Activated naive CD8-positive, alpha-beta T cell (primary cell): ENCODE data around the gene ZC3H4.
"Not testable (repeated sequence)": the region's sequence is repeated elsewhere in the genome, so short reads cannot be mapped to it uniquely, and the experiment has no call there.

Experiments
- H3K27ac Mint-ChIP-seq: one replicate; pipeline ENCODE4 v1.8.0; 2021; ENCODE audit warnings: mixed read lengths
- H3K27me3 Mint-ChIP-seq: one replicate; pipeline ENCODE4 v1.8.0; 2021; ENCODE audit warnings: mixed read lengths
- H3K36me3 Mint-ChIP-seq: one replicate; pipeline ENCODE4 v1.8.0; 2021; ENCODE audit warnings: mixed read lengths
- H3K4me1 Mint-ChIP-seq: one replicate; pipeline ENCODE4 v1.8.0; 2021; ENCODE audit warnings: low read depth, mixed read lengths
- H3K4me3 Mint-ChIP-seq: one replicate; pipeline ENCODE4 v1.8.0; 2021; ENCODE audit warnings: mild to moderate bottlenecking, mixed read lengths
- H3K9me3 Mint-ChIP-seq: one replicate; pipeline ENCODE4 v1.8.0; 2021; ENCODE audit warnings: low read depth, mixed read lengths

ZC3H4 gene

GRCh38 chr19:47105874-47106273 is 7.7 kb downstream of the ZC3H4 start:
- H3K4me1 Mint-ChIP-seq, result peaks cover 68% of the 10 kb centered on the region

DNA sequence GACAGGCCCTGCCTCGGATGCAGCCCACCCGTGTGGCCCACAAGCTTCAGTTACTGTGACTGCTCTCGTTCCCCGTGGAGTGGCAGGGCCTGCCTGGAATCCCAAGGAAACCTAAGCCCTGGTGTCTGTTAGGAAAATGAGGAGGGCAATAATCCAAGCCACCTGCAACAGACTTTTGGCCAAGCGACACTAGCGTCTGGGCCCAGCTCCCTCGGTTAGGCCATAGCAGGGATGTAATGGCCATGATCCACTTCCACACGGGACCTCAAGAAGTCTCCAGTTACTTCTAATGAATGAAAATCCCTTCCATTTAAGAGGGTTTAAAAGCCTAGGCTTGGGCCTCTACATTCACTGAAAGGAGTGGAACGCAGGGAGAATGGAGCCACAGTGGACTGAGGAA is 8.9 kb downstream of the ZC3H4 start:
- peaks cover 71% of the 10 kb centered on the region for H3K4me1 Mint-ChIP-seq
- H3K36me3 Mint-ChIP-seq, result peaks cover 16% of the 10 kb centered on the region
- peak overlapping the region; percentile 28 for H3K27ac Mint-ChIP-seq
- no peaks in the 10 kb centered on the region for H3K9me3 Mint-ChIP-seq
- H3K4me3 Mint-ChIP-seq, result no peak overlapping the region
- no peaks in the 10 kb centered on the region for H3K27me3 Mint-ChIP-seq

More at GRCh38 chr19:47105874-47106273, 7.7 kb downstream of the ZC3H4 start:
- Mint-ChIP-seq H3K36me3 (peaks cover 24% of the 10 kb centered on the region), H3K4me3 (peak overlapping the region; percentile 38), H3K27ac (peak overlapping the region; percentile 100), H3K9me3 (no peaks in the 10 kb centered on the region), H3K27me3 (no peaks in the 10 kb centered on the region)

DNA sequence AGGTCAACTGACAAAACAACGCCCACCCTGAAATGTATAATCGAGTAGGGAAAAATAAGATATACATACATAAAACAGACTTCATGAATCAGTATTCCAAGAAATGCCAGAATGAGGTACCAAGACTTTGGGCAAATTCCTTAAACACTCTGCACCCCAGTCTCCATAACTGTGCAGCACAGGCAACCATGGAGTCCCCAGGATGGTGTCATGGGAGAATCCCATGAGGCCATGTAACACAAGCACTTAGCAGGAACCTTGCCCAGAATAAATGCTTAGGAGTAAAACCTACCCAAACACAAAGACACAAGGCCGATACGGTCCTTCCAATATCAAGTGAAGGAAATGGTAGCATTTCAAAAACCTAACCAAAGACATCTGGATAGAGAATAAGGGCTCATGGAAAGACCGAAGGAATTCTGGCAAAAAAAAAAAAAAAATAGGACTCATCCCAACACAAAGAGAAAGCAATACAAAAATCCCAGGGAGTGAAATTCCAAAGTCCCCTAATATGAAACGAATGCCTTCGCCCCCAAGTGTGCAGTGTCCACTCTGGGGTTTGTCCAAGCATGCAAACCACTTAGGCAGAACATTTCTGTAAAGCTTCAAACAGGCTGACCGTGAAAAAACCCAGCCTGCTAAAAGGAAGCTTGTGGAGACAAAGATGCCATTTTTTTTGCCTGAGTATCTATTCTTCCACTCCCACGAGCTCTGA is 11.1 kb downstream of the ZC3H4 start:
- Mint-ChIP-seq H3K36me3 (peaks cover 10% of the 10 kb centered on the region), H3K4me1 (peaks cover 62% of the 10 kb centered on the region), H3K4me3 (no peak overlapping the region), H3K9me3 (no peaks in the 10 kb centered on the region), H3K27me3 (no peaks in the 10 kb centered on the region), H3K27ac (peak overlapping the region; percentile 28)

GRCh38 chr19:47101116-47101515 is 12.5 kb downstream of the ZC3H4 start:
- not testable (repeated sequence) for H3K9me3 Mint-ChIP-seq, H3K27me3 Mint-ChIP-seq, H3K36me3 Mint-ChIP-seq, H3K27ac Mint-ChIP-seq, H3K4me3 Mint-ChIP-seq
- H3K4me1 Mint-ChIP-seq, result peaks cover 61% of the 10 kb centered on the region

GRCh38 chr19:47100290-47100689 is 13.3 kb downstream of the ZC3H4 start:
- Mint-ChIP-seq H3K36me3 (no peaks in the 10 kb centered on the region), H3K27ac (peak overlapping the region; percentile 11), H3K27me3 (no peaks in the 10 kb centered on the region), H3K4me3 (no peak overlapping the region), H3K9me3 (no peaks in the 10 kb centered on the region), H3K4me1 (peaks cover 60% of the 10 kb centered on the region)

DNA sequence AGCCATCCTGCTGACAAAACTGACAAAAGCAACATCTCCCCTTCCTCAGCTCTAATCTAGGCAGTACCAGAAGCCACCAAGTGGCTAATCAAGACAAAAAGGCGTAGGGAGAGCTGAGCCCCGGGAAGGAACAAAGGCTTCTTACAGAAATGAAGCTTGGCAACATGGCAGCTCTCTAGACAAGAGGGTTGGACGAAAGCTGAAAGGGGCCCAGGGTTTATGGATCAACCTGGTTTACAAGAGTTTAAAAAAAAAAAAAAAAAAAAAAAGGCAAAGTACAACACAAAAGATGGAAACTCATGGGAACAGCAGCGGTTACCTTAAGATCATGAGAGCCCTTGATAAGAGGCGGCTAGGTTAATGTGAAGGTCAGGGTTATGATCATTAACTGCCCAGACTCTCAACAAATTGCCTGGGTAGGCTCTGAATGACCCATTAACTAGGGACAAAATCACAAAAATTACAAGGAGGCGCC is 14.0 kb downstream of the ZC3H4 start:
- Mint-ChIP-seq H3K36me3 (no peaks in the 10 kb centered on the region), H3K27ac (no peak overlapping the region), H3K4me1 (peaks cover 63% of the 10 kb centered on the region), H3K9me3 (no peaks in the 10 kb centered on the region), H3K4me3 (no peak overlapping the region), H3K27me3 (no peaks in the 10 kb centered on the region)

DNA sequence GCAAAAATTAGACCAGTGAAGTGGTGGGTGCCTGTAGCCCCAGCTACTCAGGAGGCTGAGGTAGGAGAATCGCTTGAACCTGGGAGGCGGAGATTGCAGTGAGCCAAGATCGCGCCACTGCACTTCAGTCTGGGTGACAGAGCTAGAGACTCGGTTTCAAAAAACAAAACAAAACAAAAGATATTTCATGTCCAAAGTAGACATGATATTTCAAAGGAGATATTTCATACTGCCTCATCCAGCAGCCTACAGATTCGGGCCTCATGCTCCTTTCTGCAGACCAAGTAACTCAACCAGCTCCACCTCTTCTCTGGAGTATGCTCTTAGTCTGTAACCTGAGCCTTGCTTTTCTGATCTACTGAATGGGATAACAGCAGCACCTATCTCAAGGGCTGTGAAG is 15.0 kb downstream of the ZC3H4 start:
- H3K27me3 Mint-ChIP-seq, result no peaks in the 10 kb centered on the region
- no peak overlapping the region for H3K4me3 Mint-ChIP-seq
- peaks cover 66% of the 10 kb centered on the region for H3K4me1 Mint-ChIP-seq
- H3K9me3 Mint-ChIP-seq, result no peaks in the 10 kb centered on the region
- H3K36me3 Mint-ChIP-seq, result peaks cover 3% of the 10 kb centered on the region
- H3K27ac Mint-ChIP-seq, result peak overlapping the region; percentile 42

DNA sequence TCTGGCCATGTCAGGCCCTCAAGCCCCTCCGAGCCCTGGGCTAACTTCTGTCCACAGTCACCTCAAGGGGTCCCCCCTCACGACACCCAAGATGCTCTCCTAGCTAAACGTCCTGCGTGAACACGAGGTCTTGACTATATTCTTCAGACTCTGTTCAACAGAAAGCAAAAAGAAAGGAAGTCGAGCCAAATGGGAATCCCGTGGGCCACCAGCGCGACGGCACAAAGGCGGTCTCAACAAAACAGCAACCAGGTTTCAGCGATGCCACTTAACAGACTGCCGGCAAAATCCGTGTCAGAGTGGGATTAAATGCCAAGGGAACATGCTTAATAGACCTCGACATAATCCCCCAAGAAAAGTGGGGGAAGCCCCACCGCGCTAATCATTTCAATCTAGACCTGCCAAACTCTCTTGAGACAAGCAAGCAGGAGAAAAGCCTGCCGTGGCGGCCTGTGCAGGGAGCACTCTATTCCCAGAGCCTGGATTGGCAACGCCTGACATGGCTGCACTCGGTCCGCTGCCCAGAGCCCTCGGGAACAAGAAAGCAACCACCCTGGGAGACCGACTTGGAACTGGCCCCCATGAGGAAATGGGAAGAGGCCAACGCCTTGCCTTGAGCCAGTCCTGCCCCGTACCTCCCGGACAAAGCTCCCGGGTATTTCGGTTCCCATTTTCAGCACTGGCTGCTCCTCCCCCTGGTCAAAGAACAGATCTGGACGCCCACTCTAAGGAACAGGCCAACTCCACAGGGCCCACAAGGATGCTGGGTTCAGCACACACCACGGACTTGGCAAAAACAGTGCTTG is 16.0 kb downstream of the ZC3H4 start:
- H3K27me3 Mint-ChIP-seq, result no peaks in the 10 kb centered on the region
- H3K27ac Mint-ChIP-seq, result no peak overlapping the region
- H3K9me3 Mint-ChIP-seq, result no peaks in the 10 kb centered on the region
- peaks cover 3% of the 10 kb centered on the region for H3K36me3 Mint-ChIP-seq
- no peak overlapping the region for H3K4me3 Mint-ChIP-seq
- peaks cover 60% of the 10 kb centered on the region for H3K4me1 Mint-ChIP-seq

DNA sequence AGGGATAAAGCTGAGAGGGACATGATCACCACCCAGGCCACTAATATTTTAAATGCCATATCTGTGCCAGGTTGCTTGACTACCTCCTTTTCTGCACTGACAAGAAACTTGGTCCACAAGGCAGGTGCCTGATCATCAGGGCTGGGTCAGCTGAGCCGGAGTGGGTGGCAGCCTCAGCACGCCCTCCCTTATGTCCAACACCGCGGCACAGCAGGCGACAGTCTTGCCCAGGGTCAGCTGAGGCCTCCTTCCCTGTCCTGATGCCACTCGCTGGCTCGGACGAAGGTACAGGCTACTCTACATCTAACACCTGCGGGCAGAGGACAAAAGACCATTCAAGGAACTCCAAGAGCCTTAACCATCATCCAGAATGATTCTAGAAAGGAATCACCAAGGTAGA is 16.9 kb downstream of the ZC3H4 start:
- no peaks in the 10 kb centered on the region for H3K9me3 Mint-ChIP-seq
- peaks cover 58% of the 10 kb centered on the region for H3K4me1 Mint-ChIP-seq
- peaks cover 3% of the 10 kb centered on the region for H3K36me3 Mint-ChIP-seq
- no peaks in the 10 kb centered on the region for H3K27me3 Mint-ChIP-seq
- no peak overlapping the region for H3K4me3 Mint-ChIP-seq
- peak overlapping the region; percentile 92 for H3K27ac Mint-ChIP-seq

- H3K27me3 Mint-ChIP-seq, result no peaks in the 10 kb centered on the region
- H3K9me3 Mint-ChIP-seq, result no peaks in the 10 kb centered on the region
- H3K27ac Mint-ChIP-seq, result peak overlapping the region; percentile 92
- H3K36me3 Mint-ChIP-seq, result peaks cover 3% of the 10 kb centered on the region
- H3K4me3 Mint-ChIP-seq, result no peak overlapping the region
- peaks cover 58% of the 10 kb centered on the region for H3K4me1 Mint-ChIP-seq
Measured at GRCh38 chr19:47096100-47096704, 17.4 kb downstream of the ZC3H4 start.

DNA sequence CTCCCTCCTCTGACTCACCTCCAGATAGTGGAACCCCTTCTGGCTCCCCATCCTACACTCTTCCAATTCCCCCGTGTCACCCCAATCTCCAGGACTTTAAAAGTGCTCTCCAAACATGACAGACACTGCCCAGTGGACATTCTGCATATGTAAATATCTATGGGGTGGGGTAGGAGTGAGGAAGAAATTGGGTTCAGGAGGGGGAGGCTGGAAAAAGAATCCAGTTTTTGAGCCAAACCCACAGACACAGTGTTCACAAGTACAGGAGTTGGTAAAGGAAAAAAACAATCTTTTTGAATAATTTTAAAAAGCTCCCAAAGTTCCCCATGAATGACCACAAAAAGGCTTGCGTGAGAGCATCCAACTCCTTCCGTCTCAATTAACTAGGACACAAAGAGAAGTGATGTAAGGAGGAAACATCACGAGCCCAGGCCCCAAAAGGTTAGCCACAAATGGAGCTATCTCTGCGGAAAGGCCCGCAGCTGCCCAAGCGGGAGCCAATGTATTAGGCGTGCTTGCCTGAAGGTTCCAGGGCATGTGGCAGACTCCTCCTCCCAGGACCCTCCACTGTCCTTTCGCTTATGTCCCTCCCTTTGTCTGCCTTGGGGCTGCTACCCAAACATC is 18.0 kb downstream of the ZC3H4 start:
- peaks cover 5% of the 10 kb centered on the region for H3K36me3 Mint-ChIP-seq
- peaks cover 60% of the 10 kb centered on the region for H3K4me1 Mint-ChIP-seq
- H3K4me3 Mint-ChIP-seq, result peak overlapping the region; percentile 63
- H3K27me3 Mint-ChIP-seq, result no peaks in the 10 kb centered on the region
- no peaks in the 10 kb centered on the region for H3K9me3 Mint-ChIP-seq
- peak overlapping the region; percentile 92 for H3K27ac Mint-ChIP-seq

DNA sequence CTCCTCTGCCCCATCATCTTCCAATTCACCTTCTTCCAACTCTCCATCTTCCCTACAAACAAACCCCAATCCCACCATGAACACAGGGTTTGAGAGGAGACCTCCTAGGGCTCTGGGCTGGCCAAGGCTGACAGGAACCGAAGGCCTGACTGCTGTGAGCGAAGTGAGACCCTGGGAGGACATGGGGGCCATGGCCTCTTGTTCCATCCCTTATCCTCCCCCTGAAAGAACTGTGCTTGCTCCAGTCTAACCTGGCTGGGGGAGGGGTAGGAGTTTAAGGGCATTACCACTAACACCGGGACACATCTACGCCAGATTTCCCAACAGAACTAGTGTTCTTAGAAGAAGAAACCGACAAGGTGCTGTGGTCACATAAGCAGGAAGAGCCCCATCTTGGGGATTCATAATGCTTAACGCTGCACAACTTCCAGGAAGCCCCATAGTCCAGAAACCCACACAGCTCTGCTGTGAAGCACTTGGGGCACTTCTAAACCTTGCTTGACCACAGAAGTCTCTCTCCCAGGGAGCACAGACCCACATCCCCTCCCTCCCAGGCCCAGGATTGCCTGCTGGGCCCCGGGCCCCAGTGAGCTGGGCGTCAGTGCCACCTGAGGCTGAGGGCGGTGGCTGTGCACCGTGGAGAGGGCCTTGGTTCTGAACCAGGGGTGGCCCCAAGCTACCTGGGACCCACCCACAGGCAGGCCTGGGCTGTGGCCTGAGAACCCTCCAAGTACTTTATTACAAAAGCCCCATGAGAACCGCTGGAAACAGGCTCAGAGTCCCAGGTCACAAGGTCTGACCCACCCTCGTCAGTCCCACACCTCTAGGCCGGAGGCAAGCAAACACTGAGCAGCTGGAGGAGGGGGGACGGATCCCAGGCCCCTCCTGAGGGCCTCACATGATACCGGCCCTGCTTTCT is 18.8 kb downstream of the ZC3H4 start:
- peaks cover 7% of the 10 kb centered on the region for H3K36me3 Mint-ChIP-seq
- H3K9me3 Mint-ChIP-seq, result no peaks in the 10 kb centered on the region
- peaks cover 57% of the 10 kb centered on the region for H3K4me1 Mint-ChIP-seq
- H3K4me3 Mint-ChIP-seq, result peak overlapping the region; percentile 63
- H3K27me3 Mint-ChIP-seq, result no peaks in the 10 kb centered on the region
- H3K27ac Mint-ChIP-seq, result peak overlapping the region; percentile 92

DNA sequence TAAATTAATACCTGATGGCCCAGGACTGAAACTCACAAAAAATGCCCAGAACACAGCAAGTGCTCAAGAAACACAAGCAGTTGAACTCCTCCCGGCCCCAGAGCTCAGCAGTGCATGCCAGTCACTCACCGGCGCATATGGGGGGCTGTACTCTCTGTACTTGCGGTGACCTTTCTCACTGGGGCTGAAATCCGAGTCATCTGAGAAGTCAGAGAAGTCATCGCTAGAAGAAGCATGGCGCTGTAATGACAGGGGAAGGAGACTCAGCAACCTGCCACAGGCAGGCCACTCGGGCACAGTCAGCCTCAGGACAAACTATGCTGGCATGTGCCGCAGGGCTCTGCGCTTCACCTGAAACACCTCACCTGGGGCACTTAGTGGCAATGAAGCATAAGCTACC is 19.7 kb downstream of the ZC3H4 start:
- Mint-ChIP-seq H3K4me1 (peaks cover 49% of the 10 kb centered on the region), H3K27me3 (no peaks in the 10 kb centered on the region), H3K9me3 (no peaks in the 10 kb centered on the region), H3K4me3 (no peak overlapping the region), H3K36me3 (peaks cover 7% of the 10 kb centered on the region), H3K27ac (peak overlapping the region; percentile 81)

GRCh38 chr19:47093254-47093653 is 20.3 kb downstream of the ZC3H4 start:
- H3K4me1 Mint-ChIP-seq, result peaks cover 45% of the 10 kb centered on the region
- no peak overlapping the region for H3K4me3 Mint-ChIP-seq
- no peaks in the 10 kb centered on the region for H3K9me3 Mint-ChIP-seq
- H3K27ac Mint-ChIP-seq, result peak overlapping the region; percentile 81
- H3K27me3 Mint-ChIP-seq, result no peaks in the 10 kb centered on the region
- peaks cover 7% of the 10 kb centered on the region for H3K36me3 Mint-ChIP-seq
